Astrocyte of the hippocampus (primary cell): ENCODE data around the gene NABP1.

Experiments used
- DNase-seq: peaks from one replicate; pipeline ENCODE4 v3.0.0; 2011; ENCODE audit warnings: low read depth, low spot score

Gene NABP1

DNA sequence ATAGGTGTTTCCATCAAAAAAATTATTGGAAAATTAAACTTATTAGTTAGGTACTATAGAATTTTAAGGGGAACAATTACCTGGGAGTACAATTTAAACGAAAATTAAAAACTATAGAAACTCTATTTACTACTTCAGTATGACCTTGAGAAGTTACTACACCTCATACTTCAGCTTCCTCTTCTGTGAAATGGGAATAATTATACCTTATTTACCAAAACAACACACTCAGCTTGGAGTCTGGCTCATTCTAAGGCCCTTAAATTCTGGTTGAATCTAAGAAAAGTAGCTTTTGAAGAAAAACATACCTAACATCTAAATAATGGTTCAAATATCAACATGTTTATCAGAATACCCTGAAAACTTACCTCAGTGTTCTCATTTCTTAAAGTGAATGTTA is 2.7 kb downstream of the NABP1 start:
- DNase-seq = no peak

DNA sequence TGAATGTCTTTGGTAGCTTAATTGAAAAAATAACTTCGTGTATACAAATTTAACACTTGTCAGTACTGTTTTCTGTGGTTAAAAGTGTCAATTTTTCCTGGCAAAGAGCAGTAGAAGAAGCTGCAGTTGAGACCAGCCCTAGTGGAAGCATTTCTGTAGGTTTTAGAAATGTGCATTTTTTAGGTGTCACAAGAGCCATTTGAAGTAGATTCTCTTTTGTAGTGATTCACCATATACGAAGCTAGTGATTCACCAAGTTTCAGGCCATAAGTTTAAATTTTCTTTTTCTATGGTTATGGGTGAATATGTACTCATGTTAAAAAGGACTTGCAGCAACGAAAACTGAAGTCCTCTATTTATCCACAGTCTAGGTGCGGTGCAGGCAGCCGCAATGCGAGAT is 4.2 kb downstream of the NABP1 start:
- no peak for DNase-seq

GRCh38 chr2:191686066-191686465 is 8.1 kb downstream of the NABP1 start:
- no peak for DNase-seq

DNA sequence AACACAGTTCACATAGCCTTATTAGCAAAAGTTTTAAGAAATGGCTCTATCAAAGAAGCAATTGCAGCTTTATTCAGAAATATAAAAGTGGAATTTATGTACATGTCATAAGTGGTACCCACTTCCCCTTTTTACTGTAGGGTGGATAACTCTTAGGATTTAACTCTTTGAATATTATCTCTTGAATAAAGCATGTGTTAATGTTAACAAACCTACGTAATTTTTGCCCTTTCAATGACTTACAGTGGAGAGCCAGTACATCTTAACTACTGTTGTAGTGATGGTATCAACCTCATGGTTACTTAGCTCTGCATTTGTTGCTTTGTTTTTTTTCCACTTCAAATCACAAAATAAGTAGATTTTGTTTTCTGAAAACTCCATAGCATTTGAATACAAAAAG is 8.8 kb downstream of the NABP1 start:
- no peak for DNase-seq

DNA sequence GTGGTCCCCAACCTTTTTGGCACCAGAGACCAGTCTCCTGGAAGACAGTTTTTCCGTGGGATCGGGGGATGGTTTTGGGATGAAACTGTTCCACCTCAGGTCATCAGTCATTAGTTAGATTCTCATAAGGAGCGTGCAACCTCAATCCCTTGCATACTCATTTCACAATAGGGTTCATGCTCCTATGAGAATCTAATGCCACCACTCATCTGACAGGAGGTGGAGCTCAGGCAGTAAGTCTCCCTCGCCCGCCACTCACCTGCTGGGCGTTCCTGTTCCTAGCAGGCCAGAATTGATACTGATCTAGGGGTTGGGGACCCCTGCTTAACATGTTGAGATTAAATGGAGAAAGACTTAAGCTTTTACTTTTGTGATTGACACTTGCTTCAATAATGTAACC is 9.9 kb downstream of the NABP1 start:
- no peak for DNase-seq

DNA sequence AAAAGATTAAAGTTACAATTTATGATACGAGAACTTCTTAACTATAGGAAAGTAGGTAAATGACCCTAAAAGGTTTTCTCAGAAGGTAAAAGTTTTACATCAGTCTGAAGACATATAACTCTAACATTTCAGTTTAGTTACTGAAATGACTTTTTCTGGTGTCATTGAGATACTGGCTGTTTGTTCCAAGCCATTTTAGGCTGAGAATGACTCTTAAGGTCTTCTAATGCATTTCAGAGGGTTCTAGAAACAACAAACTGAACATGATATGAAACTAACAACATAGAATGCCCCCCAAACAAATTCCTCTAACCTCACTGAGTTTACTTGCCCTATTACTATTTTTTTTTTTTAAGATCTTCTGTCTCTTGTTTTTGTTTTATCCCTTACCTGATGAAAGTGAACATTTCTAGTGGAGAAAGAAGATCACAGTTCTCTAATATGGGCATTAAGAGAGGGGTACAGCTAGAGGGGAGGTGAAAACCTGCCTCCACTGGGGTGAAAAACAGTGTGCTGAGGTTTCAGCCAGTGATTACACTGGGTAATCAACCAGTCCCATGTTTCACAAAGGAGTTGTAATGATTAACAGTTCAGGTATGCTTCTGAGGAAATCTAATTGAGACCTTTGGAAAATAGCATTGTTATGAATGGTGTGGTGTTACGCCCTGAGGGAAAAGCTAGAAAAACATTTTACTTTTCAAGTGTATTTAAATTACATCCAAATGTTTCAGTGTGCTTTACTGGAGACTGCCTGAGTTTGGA is 11.2 kb downstream of the NABP1 start:
- DNase-seq = peak; percentile 88

GRCh38 chr2:191690327-191690726 is 12.4 kb downstream of the NABP1 start:
- DNase-seq = no peak

DNA sequence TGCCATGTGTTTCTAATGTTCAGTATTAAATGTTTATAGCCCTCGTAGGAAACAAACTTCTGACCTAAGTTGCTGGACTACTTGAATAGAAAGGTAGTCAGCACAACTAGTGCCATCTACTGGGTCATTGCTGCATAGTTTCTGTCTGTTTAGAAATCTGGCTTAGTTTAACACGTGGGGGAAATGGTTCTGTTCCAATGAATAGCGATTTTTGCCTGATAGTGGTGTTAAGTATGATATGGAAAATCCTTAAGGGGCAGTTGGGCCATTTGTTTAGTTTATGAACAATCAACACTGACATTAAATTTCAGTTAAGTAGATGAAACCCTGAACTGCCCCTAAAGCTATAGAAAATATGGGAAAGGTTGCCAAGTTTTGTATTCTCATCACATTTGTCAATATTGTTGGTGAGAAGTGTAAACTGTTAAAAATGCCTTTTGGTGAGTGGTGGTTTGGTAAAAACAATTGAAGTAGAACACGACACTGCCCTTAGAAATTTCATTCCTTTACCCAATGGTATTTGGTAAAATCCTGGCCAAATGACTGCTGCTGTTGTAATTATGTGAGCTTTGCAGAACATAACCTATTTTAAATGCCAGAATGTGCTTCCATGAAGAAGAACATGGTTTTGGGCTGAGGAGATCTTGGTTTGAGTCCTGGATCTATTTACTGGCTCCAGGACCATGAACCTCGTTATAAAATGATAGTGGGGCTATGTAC is 13.2 kb downstream of the NABP1 start:
- DNase-seq = peak; percentile 86

GRCh38 chr2:191691898-191692297 is 14.0 kb downstream of the NABP1 start:
- DNase-seq = no peak

- no peak for DNase-seq
These were observed 14.7 kb downstream of the NABP1 start for GRCh38 chr2:191692502-191693115.

DNA sequence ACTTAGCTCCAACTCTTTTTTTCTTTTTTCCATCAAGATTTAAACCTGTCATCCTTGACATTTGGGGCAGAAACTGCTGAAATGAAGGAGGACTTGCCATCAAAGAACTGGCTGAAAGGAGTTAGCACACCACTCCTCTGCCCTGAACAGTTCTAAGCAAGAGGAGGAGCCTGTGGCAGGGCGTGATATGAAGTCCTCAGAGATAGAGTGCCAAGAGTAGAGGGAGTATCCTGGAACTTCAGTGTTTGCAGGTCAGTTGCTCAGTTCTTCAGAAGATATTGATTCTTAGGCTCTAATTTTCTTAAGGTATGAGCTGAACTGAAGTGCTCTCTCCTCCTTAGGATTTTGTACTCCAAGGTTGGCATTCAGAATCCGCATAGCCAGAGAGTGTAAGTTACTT is 15.2 kb downstream of the NABP1 start:
- no peak for DNase-seq

DNA sequence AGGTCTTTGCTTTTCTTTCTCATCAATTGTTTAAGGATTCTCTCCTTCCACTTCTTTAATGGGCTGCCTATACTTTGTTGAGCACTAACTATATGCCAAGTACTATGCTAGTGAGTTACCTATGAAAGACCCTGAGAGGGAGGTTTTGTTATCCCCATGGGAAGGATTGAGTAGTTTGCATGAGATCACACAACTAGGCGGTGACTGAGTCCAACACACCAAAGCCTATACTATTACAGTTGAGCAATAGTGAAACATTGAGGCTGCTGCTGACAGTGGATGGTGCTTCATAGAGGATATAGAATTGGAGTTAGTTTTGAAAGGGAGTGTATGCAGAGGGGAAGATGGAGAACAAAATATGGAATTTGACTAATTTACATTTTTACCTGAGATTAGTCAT is 15.8 kb downstream of the NABP1 start:
- DNase-seq = no peak

GRCh38 chr2:191696001-191696400 is 18.1 kb downstream of the NABP1 start:
- no peak for DNase-seq

- DNase-seq = no peak
These were observed 19.0 kb downstream of the NABP1 start for GRCh38 chr2:191696966-191697365.

DNA sequence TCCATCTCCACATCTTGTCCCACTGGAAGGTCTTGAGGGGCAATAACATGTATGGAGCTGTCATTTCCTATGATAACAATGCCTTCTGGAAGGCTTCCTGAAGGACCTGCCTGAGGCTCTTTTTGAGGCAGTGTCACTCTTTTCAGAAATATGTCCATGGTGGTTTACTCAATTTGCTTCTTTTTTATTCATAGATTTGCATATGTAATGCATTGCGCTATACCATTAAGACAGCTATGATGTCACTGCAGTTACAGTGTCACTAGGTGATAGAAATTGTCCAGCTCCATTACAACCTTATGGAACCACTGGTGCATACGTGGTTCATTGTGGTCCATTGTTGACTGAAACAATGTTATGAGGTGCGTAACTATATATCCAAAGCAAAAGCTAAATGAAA is 19.9 kb downstream of the NABP1 start:
- DNase-seq = no peak

DNA sequence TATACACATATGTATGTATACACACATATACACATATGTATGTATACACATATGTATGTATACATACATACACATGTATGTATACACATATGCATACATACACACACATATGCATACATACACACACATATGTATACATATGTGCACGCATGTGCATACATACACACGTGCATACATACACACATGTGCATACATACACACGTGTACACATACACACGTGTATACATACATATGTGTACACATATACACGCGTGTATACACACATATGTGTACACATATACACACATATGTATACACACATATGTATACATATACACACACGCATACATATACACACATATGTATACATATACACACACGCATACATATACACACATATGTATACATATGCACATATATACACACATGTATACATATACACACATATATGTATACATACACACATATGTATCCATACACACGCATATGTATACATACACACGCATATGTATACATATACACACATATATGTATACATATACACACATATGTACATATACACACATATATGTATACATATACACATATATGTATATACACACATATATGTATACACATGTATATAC is 21.5 kb downstream of the NABP1 start:
- DNase-seq = no peak

GRCh38 chr2:191701029-191701428 is 23.1 kb downstream of the NABP1 start:
- no peak for DNase-seq

DNA sequence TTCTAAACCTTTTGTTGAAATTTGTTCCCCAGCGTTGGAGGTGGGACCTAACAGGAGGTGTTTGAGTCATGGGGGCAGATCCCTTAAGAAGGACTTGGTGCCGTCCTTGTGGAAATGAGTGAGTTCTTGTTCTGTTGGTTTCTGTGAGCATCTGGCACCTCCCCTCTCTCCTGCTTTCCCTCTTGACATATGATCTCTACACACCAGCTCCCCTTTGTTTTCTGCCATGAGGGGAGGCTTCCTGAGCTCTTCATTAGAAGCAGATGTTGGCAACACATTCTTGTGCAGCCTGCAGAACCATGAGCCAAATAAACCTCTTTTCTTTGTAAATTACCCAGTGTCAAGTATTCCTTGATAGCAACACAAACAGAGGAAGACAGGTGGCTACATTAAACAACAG is 23.8 kb downstream of the NABP1 start:
- no peak for DNase-seq

DNA sequence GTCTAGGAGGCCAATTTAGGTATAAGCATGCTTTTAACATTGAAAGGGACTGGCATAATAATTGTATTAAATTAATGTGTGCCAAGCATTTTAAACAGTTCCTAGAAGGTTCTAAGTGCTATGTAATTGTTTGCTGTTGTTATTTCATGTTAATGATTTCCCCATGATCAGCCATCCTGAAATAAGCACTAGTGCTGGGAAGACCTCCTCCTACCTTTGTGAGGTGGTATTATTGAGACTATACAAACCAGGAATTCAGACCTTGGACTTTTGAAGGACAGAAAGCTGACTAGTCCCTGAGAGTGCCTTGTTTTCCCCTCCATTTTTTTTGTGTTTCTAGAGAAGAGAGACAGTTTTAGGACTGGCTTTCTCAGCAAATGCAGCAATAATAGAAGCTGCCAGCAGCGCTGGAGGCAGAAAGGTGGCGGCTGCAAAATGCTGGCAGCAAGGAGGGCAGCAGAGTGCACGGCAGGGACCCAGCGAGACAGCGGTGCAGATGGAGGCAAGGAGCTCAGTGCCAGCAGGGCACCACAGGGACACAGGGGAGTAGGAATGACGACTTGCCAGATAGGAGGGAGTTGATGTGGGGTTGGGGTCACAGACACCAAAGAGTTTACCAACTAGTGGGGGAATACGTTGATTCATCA is 25.3 kb downstream of the NABP1 start:
- no peak for DNase-seq

DNA sequence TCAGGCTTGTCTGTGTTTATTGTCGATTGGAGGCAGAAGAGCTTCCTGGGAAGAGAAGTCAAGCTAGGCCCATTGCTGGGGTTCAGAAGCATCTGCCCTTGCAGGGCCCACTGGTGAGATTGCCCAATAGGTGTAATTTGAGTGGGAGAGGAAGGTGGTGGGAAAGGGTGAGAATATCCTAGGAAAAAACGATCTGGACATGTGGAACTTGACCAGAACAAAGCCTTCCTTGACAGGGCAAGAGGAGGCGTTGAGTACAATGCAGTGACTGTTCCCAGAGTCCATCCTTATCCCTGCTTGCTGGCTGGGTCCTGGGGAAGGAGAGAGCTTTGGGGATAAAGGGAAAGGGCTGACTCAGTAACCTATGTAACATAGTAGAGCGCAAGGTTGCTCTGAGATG is 27.1 kb downstream of the NABP1 start:
- no peak for DNase-seq

DNA sequence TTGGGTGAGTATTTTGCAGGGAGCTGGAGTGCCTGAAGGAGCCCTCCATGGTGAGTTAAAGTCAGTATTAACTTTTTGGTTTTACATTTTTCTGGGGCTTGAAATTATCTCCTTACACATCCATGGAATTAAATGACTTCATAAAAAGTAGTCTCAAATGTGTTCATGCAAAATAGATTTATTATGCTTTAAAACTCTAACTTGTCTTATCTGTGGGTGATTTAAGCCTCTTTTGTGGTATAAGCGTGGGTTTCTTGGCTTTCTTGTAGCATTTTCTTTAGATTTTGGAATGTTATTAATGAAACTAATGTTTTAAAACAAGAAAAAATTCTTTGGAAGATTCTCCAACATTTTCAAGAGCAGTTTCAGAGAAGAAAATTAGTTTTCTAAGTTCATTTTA is 27.8 kb downstream of the NABP1 start:
- DNase-seq = no peak

- DNase-seq = no peak
These were observed 28.9 kb downstream of the NABP1 start for GRCh38 chr2:191706791-191707190.
